Stimulated activated CD4-positive, alpha-beta T cell treated with anti-CD3 and anti-CD28 coated beads, Interleukin-4, amount 100 ng/mL, for 48 hours (primary cell): Measurements from ENCODE around the gene CYREN.
"Not testable (repeated sequence)": the region's sequence is repeated elsewhere in the genome, so short reads cannot be mapped to it uniquely, and the experiment has no call there.

Experiments
- DNase-seq, 2 donors: peaks; one replicate each; pipeline ENCODE4 v3.0.0-alpha.2; 2020; ENCODE audit warnings: low read depth in 2 of 2

CYREN gene

GRCh38 chr7:135177028-135177696, 6.7 kb upstream of the CYREN start:
- DNase-seq, result no peak

GRCh38 chr7:135175931-135176330, 5.4 kb upstream of the CYREN start:
- DNase-seq, result no peak

DNA sequence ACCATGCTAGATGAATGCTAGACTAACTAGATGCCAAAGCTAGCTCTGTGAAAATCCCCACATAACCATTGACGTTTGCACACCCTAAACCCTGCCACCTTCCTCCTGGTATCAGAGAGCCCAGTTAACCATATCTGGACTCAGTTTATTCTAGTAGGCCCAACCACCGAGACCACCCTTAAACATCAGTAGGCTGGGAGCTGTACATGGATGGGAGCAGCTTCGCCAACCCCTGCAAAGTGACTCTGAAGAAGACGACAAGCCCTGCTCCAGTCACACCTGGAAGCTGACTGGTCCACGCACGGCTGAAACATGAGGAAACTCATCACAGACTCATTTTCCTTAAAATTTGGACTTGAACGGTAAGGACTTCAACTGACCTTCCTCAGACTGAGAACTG, 4.4 kb upstream of the CYREN start:
- no peak for DNase-seq

- DNase-seq, result not testable (repeated sequence)
Observed at GRCh38 chr7:135173916-135174315, 3.4 kb upstream of the CYREN start.

DNA sequence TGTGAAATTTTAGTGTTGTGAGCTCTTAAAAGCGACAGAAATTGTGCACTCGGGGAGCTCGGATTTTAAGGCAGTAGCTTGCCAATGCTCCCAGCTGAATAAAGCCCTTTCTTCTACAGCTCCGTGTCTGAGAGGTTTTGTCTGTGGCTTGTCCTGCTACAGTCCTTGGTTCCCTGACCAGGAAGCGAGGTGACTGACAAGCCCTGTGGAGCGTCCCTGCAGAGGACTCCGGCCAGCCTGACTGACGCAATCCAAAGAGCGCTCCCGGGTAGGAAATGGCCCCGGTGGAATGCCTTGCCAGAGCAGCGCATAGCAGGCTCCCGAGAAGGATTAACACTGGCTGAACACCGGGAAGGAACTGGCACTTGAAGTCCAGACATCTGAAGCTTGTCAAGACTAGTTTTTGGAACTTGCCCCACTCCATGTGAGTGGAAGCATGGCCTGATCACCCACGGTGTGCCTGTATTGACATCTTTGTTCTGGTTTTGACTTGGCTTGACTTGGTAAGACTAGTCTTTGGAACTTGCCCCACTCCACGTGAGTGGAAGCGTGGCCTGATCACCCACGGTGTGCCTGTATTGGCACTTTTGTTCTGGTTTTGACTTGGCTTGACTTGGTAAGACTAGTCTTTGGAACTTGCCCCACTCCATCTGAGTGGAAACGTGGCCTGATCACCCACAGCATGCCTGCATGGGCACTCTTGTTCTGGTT, 1.2 kb upstream of the CYREN start:
- DNase-seq, result not testable (repeated sequence)

GRCh38 chr7:135170998-135171481, 533 bp upstream of the CYREN start:
- not testable (repeated sequence) for DNase-seq

DNA sequence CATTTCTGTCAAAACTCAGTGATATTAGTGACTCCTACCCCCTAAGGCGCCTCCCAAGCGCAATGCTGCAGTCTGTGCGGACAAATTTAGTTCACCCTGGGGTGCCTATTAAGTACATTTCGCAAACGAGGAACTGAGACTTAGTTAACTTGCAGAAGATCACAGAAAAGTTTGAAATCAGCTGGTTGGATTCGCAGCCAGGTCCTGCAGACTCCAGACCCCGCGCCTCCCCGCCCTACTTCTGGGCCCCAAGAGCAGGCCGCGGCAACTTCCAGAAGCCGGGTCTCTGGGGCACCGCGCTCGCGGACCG, 588 bp downstream of the CYREN start:
- DNase-seq, result no peak

DNA sequence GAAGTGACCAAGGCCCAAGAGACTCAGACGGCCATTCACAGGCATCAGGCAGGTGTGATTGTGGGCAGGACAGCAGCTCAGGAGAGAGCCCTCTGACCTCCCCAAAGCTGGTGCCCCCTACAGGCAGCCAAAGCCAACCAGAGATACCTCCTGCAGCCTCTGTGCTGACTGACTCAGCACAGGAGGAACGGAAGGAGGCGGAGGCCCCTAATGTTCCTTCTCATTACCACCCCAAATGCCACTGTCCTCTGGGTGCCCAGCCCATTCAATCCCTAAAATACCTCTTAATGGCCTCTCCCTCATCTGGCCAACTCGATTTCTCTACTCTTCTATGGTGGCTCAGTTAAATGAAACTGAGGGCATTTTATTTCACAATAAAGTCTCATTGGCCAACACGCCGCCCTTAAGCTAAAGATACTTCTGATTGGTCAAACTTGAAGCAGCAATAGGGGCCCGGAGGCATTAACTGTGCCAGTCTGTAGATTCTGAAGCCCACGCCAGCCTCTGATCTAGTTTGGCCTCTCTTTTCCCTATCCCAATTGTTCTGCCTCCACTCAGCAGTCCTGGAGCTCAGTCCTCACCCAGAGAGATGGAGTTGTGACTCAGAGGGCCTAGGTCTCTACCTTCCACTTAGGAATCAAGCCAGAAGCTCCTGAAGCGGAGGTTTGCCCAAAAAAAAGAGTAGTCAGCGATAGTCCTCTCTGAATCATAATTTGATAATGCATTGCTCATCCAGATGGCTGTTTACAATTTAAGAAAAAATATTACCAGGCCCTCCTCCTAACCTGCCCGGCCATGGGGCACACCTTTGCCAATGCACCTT, 1.2 kb downstream of the CYREN start:
- peak; percentile 54 to 69 for DNase-seq

DNA sequence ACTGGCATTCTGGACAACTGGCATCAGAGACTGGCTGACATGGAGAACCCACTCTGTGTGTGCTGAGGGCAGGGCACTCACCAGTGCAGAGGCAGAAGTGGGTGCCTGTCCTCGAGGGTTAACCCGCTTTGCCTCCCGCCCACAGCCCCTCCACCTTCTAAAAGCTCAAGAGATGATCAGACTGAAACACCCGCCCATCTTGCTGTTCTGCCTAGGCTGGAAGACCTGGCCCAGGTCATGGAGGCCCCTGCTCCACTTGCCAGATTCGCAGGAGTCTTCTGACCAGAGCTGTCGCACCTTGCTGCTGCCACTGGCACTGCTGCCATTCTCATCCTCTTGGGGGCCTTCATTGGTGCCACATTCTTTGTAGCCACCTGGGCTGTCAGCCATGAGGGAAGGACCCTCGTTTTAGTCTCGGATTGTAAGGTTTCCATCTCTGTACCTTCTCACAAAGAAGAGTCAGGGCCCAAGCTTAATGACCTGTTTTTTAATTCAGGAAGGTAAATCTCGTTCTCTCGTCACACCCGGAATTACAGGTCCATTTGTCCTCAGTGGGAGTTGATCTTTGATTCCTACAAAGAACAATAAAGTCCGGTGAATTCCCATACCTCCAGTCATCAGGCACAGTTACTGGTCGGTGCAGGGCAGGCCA, 1.9 kb downstream of the CYREN start:
- no peak for DNase-seq

DNA sequence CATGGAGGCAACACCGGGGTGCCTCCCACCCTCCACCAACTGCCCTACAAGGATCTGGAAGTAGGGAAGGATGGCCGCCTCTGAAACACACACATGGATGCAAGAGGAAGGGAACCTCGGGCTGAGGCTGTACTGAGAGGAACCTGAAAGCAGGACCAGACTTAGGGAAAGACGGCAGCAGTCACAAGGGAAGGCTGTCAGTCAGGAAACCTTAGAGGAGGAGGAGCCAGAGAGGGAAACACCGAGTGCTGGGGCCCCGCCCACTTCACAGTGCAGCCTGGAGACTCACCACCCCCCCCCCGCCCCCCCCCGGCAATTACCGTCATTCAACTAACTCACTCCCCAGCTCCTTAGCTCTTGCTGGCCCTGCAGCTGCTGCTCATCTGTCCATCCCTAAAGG, 2.5 kb downstream of the CYREN start:
- no peak for DNase-seq

- no peak for DNase-seq
Observed at GRCh38 chr7:135167365-135167917, 3.1 kb downstream of the CYREN start.

- DNase-seq, result no peak
Observed at GRCh38 chr7:135166338-135166990, 4.0 kb downstream of the CYREN start.

GRCh38 chr7:135165862-135166261, 4.6 kb downstream of the CYREN start:
- no peak for DNase-seq

DNA sequence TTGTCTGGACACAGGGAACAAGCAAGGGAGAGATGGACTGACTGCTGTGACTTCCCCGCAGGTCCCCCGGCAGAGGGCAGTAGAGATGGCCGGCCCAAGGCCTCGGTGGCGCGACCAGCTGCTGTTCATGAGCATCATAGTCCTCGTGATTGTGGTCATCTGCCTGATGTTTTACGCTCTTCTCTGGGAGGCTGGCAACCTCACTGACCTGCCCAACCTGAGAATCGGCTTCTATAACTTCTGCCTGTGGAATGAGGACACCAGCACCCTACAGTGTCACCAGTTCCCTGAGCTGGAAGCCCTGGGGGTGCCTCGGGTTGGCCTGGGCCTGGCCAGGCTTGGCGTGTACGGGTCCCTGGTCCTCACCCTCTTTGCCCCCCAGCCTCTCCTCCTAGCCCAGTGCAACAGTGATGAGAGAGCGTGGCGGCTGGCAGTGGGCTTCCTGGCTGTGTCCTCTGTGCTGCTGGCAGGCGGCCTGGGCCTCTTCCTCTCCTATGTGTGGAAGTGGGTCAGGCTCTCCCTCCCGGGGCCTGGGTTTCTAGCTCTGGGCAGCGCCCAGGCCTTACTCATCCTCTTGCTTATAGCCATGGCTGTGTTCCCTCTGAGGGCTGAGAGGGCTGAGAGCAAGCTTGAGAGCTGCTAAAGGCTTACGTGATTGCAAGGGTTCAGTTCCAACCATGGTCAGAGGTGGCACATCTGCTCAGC, 6.0 kb downstream of the CYREN start:
- DNase-seq, result no peak

GRCh38 chr7:135162382-135163001, 8.0 kb downstream of the CYREN start:
- no peak for DNase-seq

- no peak for DNase-seq
Observed at GRCh38 chr7:135161669-135162068, 8.8 kb downstream of the CYREN start.

- no peak for DNase-seq
Observed at GRCh38 chr7:135160858-135161653, 9.5 kb downstream of the CYREN start.

DNA sequence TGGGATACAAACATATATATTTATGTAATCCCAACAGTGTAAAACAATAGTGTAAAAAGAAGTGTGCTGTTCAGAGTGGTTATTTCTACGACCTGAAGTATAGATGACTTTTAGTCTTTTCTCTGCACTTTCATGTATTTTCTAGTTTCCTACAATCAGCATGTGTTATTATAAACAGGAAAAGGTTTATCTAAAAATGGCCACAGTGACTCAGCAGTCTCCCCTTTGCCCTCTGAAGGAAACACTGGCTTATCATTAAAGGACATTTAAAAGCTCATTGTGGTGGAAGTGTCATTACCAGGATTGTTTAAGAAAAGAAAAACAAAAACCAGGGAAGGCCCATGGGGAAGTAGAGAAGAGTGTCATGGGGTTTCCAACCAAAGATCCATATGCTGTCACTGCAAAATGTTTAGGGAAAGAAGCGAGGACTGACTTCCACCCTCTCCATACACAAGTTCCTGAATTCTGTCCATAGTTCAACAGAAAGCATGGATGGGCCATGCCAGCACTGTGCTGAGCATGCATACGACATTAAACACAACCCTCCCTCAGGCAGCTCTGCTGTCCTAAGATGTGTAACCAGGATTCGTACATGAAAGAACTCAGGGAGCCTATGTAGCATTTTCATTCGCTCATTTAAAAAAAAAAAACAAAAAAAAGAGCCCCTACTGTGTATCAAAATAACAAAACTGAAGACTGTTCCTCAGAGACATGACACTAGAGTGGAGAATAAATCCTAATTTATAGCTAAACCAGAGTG, 10.2 kb downstream of the CYREN start:
- no peak for DNase-seq
